ENCODE results near the gene KRTAP19-2. TPM values are rescaled to one million over a fixed set of nuclear protein-coding genes. Genes with fewer than 3 reads are reported as not detected.
"Not testable (repeated sequence)": the region's sequence is repeated elsewhere in the genome, so short reads cannot be mapped to it uniquely, and the experiment has no call there.

Gene KRTAP19-2
- polyA plus RNA-seq: not detected
- long read RNA-seq, donor 1: 0 reads
- long read RNA-seq, donor 2: 0 reads
- long read RNA-seq, donor 3: 0 reads
- long read RNA-seq, donor 4: 0 reads
- long read RNA-seq, donor 5: 0 reads
- long read RNA-seq, donor 6: 0 reads
- long read RNA-seq, donor 7: 0 reads
- long read RNA-seq, donor 8: 0 reads
- long read RNA-seq, donor 9: 0 reads
- long read RNA-seq, donor 10: 0 reads

- H3K9me3 ChIP-seq (ENCODE audit: control insufficient read depth in 2 of 2, insufficient read depth in 1 of 2, low read depth in 1 of 2, low read length in 1 of 2): peaks cover 6 to 18% of the 10 kb centered on the region in 2 donors
- H3K4me1 ChIP-seq (ENCODE audit: control insufficient read depth in 3 of 3, insufficient read depth in 2 of 3, low read depth in 1 of 3, low read length in 2 of 3): no peaks in the 10 kb centered on the region
- no peak within 1 kb of the TSS for H3K27ac ChIP-seq (ENCODE audit: low read depth in 1 of 3, low read length in 2 of 3)
- no peaks in the 10 kb centered on the region for H3K27me3 ChIP-seq (ENCODE audit: control insufficient read depth in 3 of 3, insufficient read depth in 3 of 3, low read length in 3 of 3)
- no peak for FAIRE-seq
- 78 to 83% (median 79%) methylated on average over 2 of the region's 2 CpGs for WGBS, 3 donors
- H3K36me3 ChIP-seq (ENCODE audit: control insufficient read depth in 3 of 3, insufficient read depth in 2 of 3, low read depth in 1 of 3, low read length in 3 of 3): no peaks in the 10 kb centered on the region
- no peak within 1 kb of the TSS for H3K4me3 ChIP-seq (ENCODE audit: low read depth in 1 of 3, low read length in 3 of 3)
- no peak for DNase-seq
Measured at GRCh38 chr21:30487336-30487735, at the start of gene KRTAP19-2. TSS of gene KRTAP19-2 (minus strand) at chr21:30487436. CDS start at chr21:30487348, 88 bp downstream.

- H3K4me3 ChIP-seq (ENCODE audit: low read depth in 1 of 3, low read length in 3 of 3): no peak overlapping the region
- WGBS, 3 donors: 88 to 90% (median 89%) methylated on average over 1 of the region's 1 CpG
- H3K9me3 ChIP-seq (ENCODE audit: control insufficient read depth in 2 of 2, insufficient read depth in 1 of 2, low read depth in 1 of 2, low read length in 1 of 2): peaks cover 0 to 3% of the 10 kb centered on the region in 2 donors
- FAIRE-seq (no peak), DNase-seq (no peak)
- H3K4me1 ChIP-seq (ENCODE audit: control insufficient read depth in 3 of 3, insufficient read depth in 2 of 3, low read depth in 1 of 3, low read length in 2 of 3): no peaks in the 10 kb centered on the region
- no peak overlapping the region for H3K27ac ChIP-seq (ENCODE audit: low read depth in 1 of 3, low read length in 2 of 3)
- H3K36me3 ChIP-seq (ENCODE audit: control insufficient read depth in 3 of 3, insufficient read depth in 2 of 3, low read depth in 1 of 3, low read length in 3 of 3): no peaks in the 10 kb centered on the region
- no peaks in the 10 kb centered on the region for H3K27me3 ChIP-seq (ENCODE audit: control insufficient read depth in 3 of 3, insufficient read depth in 3 of 3, low read length in 3 of 3)
Measured at GRCh38 chr21:30518876-30519275, 31.6 kb upstream of the KRTAP19-2 start.

- Histone ChIP-seq H3K4me1 (ENCODE audit: control insufficient read depth in 3 of 3, insufficient read depth in 2 of 3, low read depth in 1 of 3, low read length in 2 of 3) (no peaks in the 10 kb centered on the region), H3K36me3 (ENCODE audit: control insufficient read depth in 3 of 3, insufficient read depth in 2 of 3, low read depth in 1 of 3, low read length in 3 of 3) (no peaks in the 10 kb centered on the region), H3K9me3 (ENCODE audit: control insufficient read depth in 2 of 2, insufficient read depth in 1 of 2, low read depth in 1 of 2, low read length in 1 of 2) (peaks cover 1 to 3% of the 10 kb centered on the region in 2 donors), H3K4me3 (ENCODE audit: low read depth in 1 of 3, low read length in 3 of 3) (no peak overlapping the region), H3K27ac (ENCODE audit: low read depth in 1 of 3, low read length in 2 of 3) (no peak overlapping the region), H3K27me3 (ENCODE audit: control insufficient read depth in 3 of 3, insufficient read depth in 3 of 3, low read length in 3 of 3) (no peaks in the 10 kb centered on the region)
- DNase-seq (no peak), FAIRE-seq (no peak)
- 78 to 89% (median 82%) methylated on average over 1 of the region's 1 CpG for WGBS, 3 donors
Measured at GRCh38 chr21:30515681-30516080, 28.4 kb upstream of the KRTAP19-2 start.

DNA sequence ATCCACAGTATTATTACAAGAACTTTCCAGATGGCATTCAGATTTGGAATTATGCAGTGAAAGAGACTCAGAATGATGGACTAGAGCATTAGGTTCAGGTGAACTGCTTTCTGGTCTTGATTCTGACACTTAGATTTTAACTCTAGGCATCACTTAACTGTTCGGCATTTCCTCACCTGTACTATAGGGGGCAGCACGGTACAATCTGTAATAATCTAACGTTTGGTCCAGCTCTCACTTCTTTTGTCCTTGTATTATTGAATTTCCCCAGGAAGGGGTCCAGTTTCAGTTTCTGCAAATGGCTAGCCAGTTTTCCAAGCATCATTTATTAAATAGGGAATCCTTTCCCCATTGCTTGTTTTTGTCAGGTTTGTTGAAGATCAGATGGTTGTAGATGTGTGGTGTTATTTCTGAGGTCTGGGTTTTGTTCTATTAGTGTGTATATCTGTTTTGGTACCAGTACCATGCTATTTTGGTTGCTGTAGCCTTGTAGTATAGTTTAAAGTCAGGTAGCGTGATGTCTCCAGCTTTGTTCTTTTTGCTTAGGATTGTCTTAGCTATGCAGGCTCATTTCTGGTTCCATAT, 18.5 kb upstream of the KRTAP19-2 start:
- WGBS, 3 donors: 24 to 27% (median 27%) methylated on average over 4 of the region's 4 CpGs
- not testable (repeated sequence) for DNase-seq; FAIRE-seq; H3K36me3 ChIP-seq (ENCODE audit: control insufficient read depth in 3 of 3, insufficient read depth in 2 of 3, low read depth in 1 of 3, low read length in 3 of 3); H3K27me3 ChIP-seq (ENCODE audit: control insufficient read depth in 3 of 3, insufficient read depth in 3 of 3, low read length in 3 of 3); H3K27ac ChIP-seq (ENCODE audit: low read depth in 1 of 3, low read length in 2 of 3); H3K4me3 ChIP-seq (ENCODE audit: low read depth in 1 of 3, low read length in 3 of 3); H3K4me1 ChIP-seq (ENCODE audit: control insufficient read depth in 3 of 3, insufficient read depth in 2 of 3, low read depth in 1 of 3, low read length in 2 of 3); H3K9me3 ChIP-seq (ENCODE audit: control insufficient read depth in 2 of 2, insufficient read depth in 1 of 2, low read depth in 1 of 2, low read length in 1 of 2)

DNA sequence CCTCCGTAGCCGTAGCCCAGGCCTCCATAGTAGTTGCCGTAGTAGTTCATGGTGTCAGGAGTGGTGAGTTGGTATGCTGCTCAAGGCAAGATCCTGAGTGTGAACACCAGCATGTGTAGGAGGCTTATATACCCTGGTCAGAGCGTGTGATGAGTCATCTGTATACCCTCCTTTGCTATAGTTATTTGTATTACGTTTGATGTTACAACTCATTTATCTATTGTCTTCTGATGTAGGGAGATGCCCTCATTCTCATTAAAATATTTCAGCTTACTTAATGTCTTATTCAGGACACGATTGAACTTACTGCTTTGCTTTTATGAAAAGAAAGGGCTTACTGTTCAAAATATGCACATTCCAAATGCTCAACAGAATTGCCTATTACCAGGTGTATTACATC, 14.8 kb upstream of the KRTAP19-2 start, which contains the start of gene KRTAP19-5:
Gene KRTAP19-5 (minus strand): TSS at position 101 of the 400 bp plus-strand sequence. CDS start 51 bp downstream, at position 50.
- Histone ChIP-seq H3K4me3 (ENCODE audit: low read depth in 1 of 3, low read length in 3 of 3) (no peak within 1 kb of the TSS), H3K27me3 (ENCODE audit: control insufficient read depth in 3 of 3, insufficient read depth in 3 of 3, low read length in 3 of 3) (no peaks in the 10 kb centered on the region), H3K4me1 (ENCODE audit: control insufficient read depth in 3 of 3, insufficient read depth in 2 of 3, low read depth in 1 of 3, low read length in 2 of 3) (no peaks in the 10 kb centered on the region), H3K27ac (ENCODE audit: low read depth in 1 of 3, low read length in 2 of 3) (no peak within 1 kb of the TSS), H3K36me3 (ENCODE audit: control insufficient read depth in 3 of 3, insufficient read depth in 2 of 3, low read depth in 1 of 3, low read length in 3 of 3) (no peaks in the 10 kb centered on the region), H3K9me3 (ENCODE audit: control insufficient read depth in 2 of 2, insufficient read depth in 1 of 2, low read depth in 1 of 2, low read length in 1 of 2) (peaks cover 0 to 3% of the 10 kb centered on the region in 2 donors)
- WGBS, 3 donors: 78 to 81% (median 78%) methylated on average over 6 of the region's 6 CpGs
- no peak for DNase-seq
- no peak for FAIRE-seq

GRCh38 chr21:30497065-30497464, 9.8 kb upstream of the KRTAP19-2 start, which contains the start of gene KRTAP19-4:
TSS of gene KRTAP19-4 (minus strand) at chr21:30497165. CDS start at chr21:30497110, 55 bp downstream.
- no peak for DNase-seq
- peaks cover 0 to 3% of the 10 kb centered on the region in 2 donors for H3K9me3 ChIP-seq (ENCODE audit: control insufficient read depth in 2 of 2, insufficient read depth in 1 of 2, low read depth in 1 of 2, low read length in 1 of 2)
- no peaks in the 10 kb centered on the region for H3K4me1 ChIP-seq (ENCODE audit: control insufficient read depth in 3 of 3, insufficient read depth in 2 of 3, low read depth in 1 of 3, low read length in 2 of 3)
- no peak within 1 kb of the TSS for H3K4me3 ChIP-seq (ENCODE audit: low read depth in 1 of 3, low read length in 3 of 3)
- WGBS, 3 donors: 58 to 73% (median 66%) methylated on average over 4 of the region's 4 CpGs
- no peaks in the 10 kb centered on the region for H3K36me3 ChIP-seq (ENCODE audit: control insufficient read depth in 3 of 3, insufficient read depth in 2 of 3, low read depth in 1 of 3, low read length in 3 of 3)
- H3K27me3 ChIP-seq (ENCODE audit: control insufficient read depth in 3 of 3, insufficient read depth in 3 of 3, low read length in 3 of 3): no peaks in the 10 kb centered on the region
- no peak for FAIRE-seq
- no peak within 1 kb of the TSS for H3K27ac ChIP-seq (ENCODE audit: low read depth in 1 of 3, low read length in 2 of 3)

DNA sequence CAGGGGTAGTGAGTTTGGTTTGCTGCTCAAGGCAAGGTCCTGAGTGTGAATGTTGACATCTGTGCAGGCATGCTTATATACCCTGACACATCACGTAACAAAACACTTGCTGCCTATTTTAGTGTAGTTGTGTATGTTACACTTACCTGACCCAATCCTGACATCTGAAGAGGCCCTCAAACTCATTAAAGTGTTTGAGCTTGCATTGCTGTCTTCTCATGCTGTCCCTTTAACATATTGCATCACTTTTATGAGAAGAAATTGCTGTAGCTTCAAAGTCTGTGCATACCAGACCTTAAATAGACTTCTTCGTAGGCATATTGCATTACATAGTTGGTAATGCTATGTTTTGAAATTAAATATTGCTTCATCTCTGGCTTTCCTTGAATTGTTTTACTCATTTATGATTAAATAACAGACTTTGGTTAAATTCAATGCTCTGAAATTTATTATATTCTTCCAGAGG, 4.8 kb upstream of the KRTAP19-2 start, which contains the start of gene KRTAP19-3:
Gene KRTAP19-3 (minus strand): TSS at position 51 of the 466 bp plus-strand sequence. CDS start 56 bp downstream, outside the sequence.
- FAIRE-seq: no peak

GRCh38 chr21:30486180-30486579, 1.1 kb downstream of the KRTAP19-2 start:
- DNase-seq (no peak), FAIRE-seq (no peak)
- Histone ChIP-seq H3K27me3 (ENCODE audit: control insufficient read depth in 3 of 3, insufficient read depth in 3 of 3, low read length in 3 of 3) (no peaks in the 10 kb centered on the region), H3K9me3 (ENCODE audit: control insufficient read depth in 2 of 2, insufficient read depth in 1 of 2, low read depth in 1 of 2, low read length in 1 of 2) (peaks cover 6 to 15% of the 10 kb centered on the region in 2 donors), H3K4me1 (ENCODE audit: control insufficient read depth in 3 of 3, insufficient read depth in 2 of 3, low read depth in 1 of 3, low read length in 2 of 3) (no peaks in the 10 kb centered on the region), H3K27ac (ENCODE audit: low read depth in 1 of 3, low read length in 2 of 3) (no peak overlapping the region), H3K4me3 (ENCODE audit: low read depth in 1 of 3, low read length in 3 of 3) (no peak overlapping the region), H3K36me3 (ENCODE audit: control insufficient read depth in 3 of 3, insufficient read depth in 2 of 3, low read depth in 1 of 3, low read length in 3 of 3) (no peaks in the 10 kb centered on the region)
- 25 to 53% (median 37%) methylated on average over 2 of the region's 2 CpGs for WGBS, 3 donors

More for the DNA sequence above, 4.8 kb upstream of the KRTAP19-2 start, which contains the start of gene KRTAP19-3:
- Histone ChIP-seq H3K36me3 (ENCODE audit: control insufficient read depth in 3 of 3, insufficient read depth in 2 of 3, low read depth in 1 of 3, low read length in 3 of 3) (no peaks in the 10 kb centered on the region), H3K27me3 (ENCODE audit: control insufficient read depth in 3 of 3, insufficient read depth in 3 of 3, low read length in 3 of 3) (no peaks in the 10 kb centered on the region), H3K4me3 (ENCODE audit: low read depth in 1 of 3, low read length in 3 of 3) (no peak within 1 kb of the TSS), H3K27ac (ENCODE audit: low read depth in 1 of 3, low read length in 2 of 3) (no peak within 1 kb of the TSS), H3K9me3 (ENCODE audit: control insufficient read depth in 2 of 2, insufficient read depth in 1 of 2, low read depth in 1 of 2, low read length in 1 of 2) (peaks cover 3 to 9% of the 10 kb centered on the region in 2 donors), H3K4me1 (ENCODE audit: control insufficient read depth in 3 of 3, insufficient read depth in 2 of 3, low read depth in 1 of 3, low read length in 2 of 3) (no peaks in the 10 kb centered on the region)
- WGBS, 3 donors: 85 to 93% (median 90%) methylated on average over 2 of the region's 2 CpGs
- peak in 1 of 2 donors; percentile 9 for DNase-seq
